ENCODE data around the gene PTPRN2.

DNA sequence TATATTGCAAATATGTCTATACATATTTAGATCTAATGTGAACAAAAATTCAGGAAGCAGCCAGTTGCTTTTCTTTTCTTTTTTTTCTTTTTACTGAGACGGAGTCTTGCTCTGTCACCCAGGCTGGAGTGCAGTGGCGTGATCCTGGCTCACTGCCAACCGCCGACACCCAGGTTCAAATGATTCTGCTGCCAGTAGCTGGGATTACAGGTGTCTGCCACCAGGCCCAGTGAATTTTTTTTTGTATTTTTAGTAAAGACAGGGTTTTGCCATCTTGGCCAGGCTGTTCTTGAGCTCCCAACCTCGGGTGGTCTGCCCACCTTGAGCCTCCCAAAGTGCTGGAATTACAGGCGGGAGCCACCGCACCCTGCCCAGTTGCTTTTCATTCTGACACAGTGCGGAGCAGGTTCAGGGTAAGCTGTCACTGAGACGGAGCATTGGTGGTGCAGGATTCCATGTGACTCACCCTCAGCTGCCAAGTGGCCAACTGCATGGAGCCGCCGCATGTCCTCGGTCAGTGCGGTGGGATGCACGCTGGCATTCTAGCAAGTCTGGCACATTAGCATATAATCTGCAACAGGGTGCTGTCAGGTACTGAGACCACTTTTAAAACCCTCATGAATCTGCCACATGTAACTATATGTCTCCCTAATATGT, 888.1 kb downstream of the PTPRN2 start:
- TF ChIP-seq, protein P1, sequence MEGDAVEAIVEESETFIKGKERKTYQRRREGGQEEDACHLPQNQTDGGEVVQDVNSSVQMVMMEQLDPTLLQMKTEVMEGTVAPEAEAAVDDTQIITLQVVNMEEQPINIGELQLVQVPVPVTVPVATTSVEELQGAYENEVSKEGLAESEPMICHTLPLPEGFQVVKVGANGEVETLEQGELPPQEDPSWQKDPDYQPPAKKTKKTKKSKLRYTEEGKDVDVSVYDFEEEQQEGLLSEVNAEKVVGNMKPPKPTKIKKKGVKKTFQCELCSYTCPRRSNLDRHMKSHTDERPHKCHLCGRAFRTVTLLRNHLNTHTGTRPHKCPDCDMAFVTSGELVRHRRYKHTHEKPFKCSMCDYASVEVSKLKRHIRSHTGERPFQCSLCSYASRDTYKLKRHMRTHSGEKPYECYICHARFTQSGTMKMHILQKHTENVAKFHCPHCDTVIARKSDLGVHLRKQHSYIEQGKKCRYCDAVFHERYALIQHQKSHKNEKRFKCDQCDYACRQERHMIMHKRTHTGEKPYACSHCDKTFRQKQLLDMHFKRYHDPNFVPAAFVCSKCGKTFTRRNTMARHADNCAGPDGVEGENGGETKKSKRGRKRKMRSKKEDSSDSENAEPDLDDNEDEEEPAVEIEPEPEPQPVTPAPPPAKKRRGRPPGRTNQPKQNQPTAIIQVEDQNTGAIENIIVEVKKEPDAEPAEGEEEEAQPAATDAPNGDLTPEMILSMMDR (IDR thresholded peaks at IDR 0.05), result no peak
- TF ChIP-seq POLR2AphosphoS5 (IDR thresholded peaks at IDR 0.05), result no peak
